ENCODE results near the gene PRRC2A. TPM values are rescaled to one million over a fixed set of nuclear protein-coding genes. Genes with fewer than 3 reads are reported as not detected.
A peak's percentile ranks its signal among the peaks of the same experiment; 100 is the strongest.

Gene PRRC2A
- polyA plus RNA-seq, 2 of the 4 experiments (the other 2 are of a cell fraction), result 28.0 to 61.1 TPM

GRCh38 chr6:31619805-31620585 lies 520 bp upstream of the PRRC2A start:
- TF ChIP-seq NFE2L2 (conservative IDR thresholded peaks at IDR 0.05; ENCODE audit: low read length) (no peak), MAZ (IDR thresholded peaks at IDR 0.05; ENCODE audit: borderline replicate concordance, low read depth, low read length) (no peak), POLR2AphosphoS2 (conservative IDR thresholded peaks at IDR 0.05; ENCODE audit: low read length) (no peak), POLR2A (IDR thresholded peaks at IDR 0.05; ENCODE audit: low read length) (peak; percentile 47), MAFK (IDR thresholded peaks at IDR 0.05; ENCODE audit: partially characterized antibody) (peak; percentile 34), ATOH8 (CRISPR knock-in tag; IDR thresholded peaks at IDR 0.05; ENCODE audit: low read depth) (no peak), CBX2 (IDR thresholded peaks at IDR 0.05; ENCODE audit: borderline replicate concordance, low read depth) (no peak), REST (IDR thresholded peaks at IDR 0.05) (peak; percentile 43), MAX (IDR thresholded peaks at IDR 0.05) (peak; percentile 81), HDAC2 (IDR thresholded peaks at IDR 0.05) (no peak), KDM5A (IDR thresholded peaks at IDR 0.05) (no peak), RNF2 (IDR thresholded peaks at IDR 0.05; ENCODE audit: borderline replicate concordance, low read depth) (no peak), PHF8 (IDR thresholded peaks at IDR 0.05; ENCODE audit: borderline replicate concordance, low read depth) (peak; percentile 74; the same call in 1 of the 2 replicates), E2F6 (IDR thresholded peaks at IDR 0.05; ENCODE audit: borderline replicate concordance, low read depth) (peak; percentile 94), NR3C1 (IDR thresholded peaks at IDR 0.05) (no peak)
- TF ChIP-seq, protein P1, sequence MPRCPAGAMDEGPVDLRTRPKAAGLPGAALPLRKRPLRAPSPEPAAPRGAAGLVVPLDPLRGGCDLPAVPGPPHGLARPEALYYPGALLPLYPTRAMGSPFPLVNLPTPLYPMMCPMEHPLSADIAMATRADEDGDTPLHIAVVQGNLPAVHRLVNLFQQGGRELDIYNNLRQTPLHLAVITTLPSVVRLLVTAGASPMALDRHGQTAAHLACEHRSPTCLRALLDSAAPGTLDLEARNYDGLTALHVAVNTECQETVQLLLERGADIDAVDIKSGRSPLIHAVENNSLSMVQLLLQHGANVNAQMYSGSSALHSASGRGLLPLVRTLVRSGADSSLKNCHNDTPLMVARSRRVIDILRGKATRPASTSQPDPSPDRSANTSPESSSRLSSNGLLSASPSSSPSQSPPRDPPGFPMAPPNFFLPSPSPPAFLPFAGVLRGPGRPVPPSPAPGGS (IDR thresholded peaks at IDR 0.05), result peak; percentile 57; the same call in 1 of the 3 replicates
- Histone ChIP-seq H3K4me2 (peak overlapping the region; percentile 96), H3K9me3 (no peaks in the 10 kb centered on the region), H3K4me3 (peak overlapping the region; percentile 48), H3K27ac (peak overlapping the region; percentile 92), H3K4me1 (peaks cover 15% of the 10 kb centered on the region)
- ChIA-PET POLR2A (interaction anchor here (0.7 to 1.7 kb wide), 5 partner anchors 13 to 79 kb away, joined by 3 to 8 read pairs (median 5); partner anchors contain the start of genes C6orf47, DDX39B and NFKBIL1), CTCF (interaction anchor here (0.5 to 0.6 kb wide), 2 partner anchors 19 to 350 kb away, joined by 3 to 5 read pairs; no protein-coding TSS in a partner anchor)
- no peak for FAIRE-seq
- ATAC-seq, result peak; percentile 92 to 93
- WGBS (ENCODE audit: missing lambda C conversion rate), result 2% methylated on average over 50 of the region's 50 CpGs
- peak; percentile 92 to 99 for DNase-seq (ENCODE audit: low read depth in 1 of 2, low spot score in 1 of 2)

DNA sequence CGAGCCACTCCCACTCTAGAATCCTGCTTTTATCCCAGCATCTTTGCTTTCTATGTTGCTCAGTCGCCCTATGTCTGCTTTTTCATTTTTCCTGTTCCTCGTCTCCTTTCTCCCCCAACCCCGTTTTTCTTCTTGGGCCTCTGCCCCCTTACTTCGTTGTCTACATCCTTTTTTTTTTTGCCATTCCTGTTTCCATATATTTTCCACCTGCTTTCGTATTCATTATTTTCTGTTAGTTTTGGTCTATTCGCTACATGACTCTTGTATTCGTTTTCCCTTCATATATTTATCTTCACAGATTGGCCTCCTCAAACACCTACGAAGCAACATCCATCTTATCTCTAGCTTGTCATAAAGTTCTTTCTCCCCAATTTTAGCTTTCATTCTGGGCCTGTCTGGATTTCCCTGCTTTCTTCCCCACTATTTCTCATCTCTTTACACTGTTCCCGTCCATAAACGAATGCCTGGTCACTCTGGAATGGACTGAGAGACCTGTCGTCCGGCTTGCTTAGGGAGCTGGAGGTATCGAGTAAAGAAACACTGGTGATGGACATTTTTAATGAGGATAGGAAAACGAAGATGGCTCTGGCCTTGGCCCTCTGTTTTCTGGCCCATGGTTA lies 915 bp downstream of the PRRC2A start:
- POLR2A ChIA-PET, result interaction anchor here (1.2 to 1.3 kb wide), 2 partner anchors 12 to 18 kb away, joined by 3 to 4 read pairs; no protein-coding TSS in a partner anchor
- CTCF ChIA-PET, result interaction anchor here (1.0 to 1.7 kb wide), 3 partner anchors 23 to 151 kb away, joined by 3 to 6 read pairs (median 3); no protein-coding TSS in a partner anchor

More for the DNA sequence above, 915 bp downstream of the PRRC2A start:
- Histone ChIP-seq H3K4me1 (peaks cover 15% of the 10 kb centered on the region), H3K27ac (peak overlapping the region; percentile 99), H3K4me2 (peak overlapping the region; percentile 99), H3K9me3 (no peaks in the 10 kb centered on the region), H3K4me3 (peak overlapping the region; percentile 81)
- DNase-seq (ENCODE audit: low read depth in 1 of 2, low spot score in 1 of 2), result no peak
- TF ChIP-seq EP300 (IDR thresholded peaks at IDR 0.05), result no peak
- TF ChIP-seq CHD4 (IDR thresholded peaks at IDR 0.05; ENCODE audit: borderline replicate concordance), result no peak
- TF ChIP-seq, protein P2, sequence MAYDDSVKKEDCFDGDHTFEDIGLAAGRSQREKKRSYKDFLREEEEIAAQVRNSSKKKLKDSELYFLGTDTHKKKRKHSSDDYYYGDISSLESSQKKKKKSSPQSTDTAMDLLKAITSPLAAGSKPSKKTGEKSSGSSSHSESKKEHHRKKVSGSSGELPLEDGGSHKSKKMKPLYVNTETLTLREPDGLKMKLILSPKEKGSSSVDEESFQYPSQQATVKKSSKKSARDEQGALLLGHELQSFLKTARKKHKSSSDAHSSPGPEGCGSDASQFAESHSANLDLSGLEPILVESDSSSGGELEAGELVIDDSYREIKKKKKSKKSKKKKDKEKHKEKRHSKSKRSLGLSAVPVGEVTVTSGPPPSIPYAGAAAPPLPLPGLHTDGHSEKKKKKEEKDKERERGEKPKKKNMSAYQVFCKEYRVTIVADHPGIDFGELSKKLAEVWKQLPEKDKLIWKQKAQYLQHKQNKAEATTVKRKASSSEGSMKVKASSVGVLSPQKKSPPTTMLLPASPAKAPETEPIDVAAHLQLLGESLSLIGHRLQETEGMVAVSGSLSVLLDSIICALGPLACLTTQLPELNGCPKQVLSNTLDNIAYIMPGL (CRISPR knock-in tag; IDR thresholded peaks at IDR 0.05; ENCODE audit: borderline replicate concordance), result no peak
- TF ChIP-seq TP53 (CRISPR knock-in tag; IDR thresholded peaks at IDR 0.05), result no peak
- no peak for TF ChIP-seq ZSCAN20 (CRISPR knock-in tag; IDR thresholded peaks at IDR 0.05)
- TF ChIP-seq CBX8 (IDR thresholded peaks at IDR 0.05), result no peak
- WGBS (ENCODE audit: missing lambda C conversion rate), result 2% methylated on average over 15 of the region's 15 CpGs
- no peak for FAIRE-seq
- no peak for ATAC-seq
